Body of pancreas (tissue), 4 donors: ENCODE results near the gene SLC48A1. TPM values are rescaled to one million over a fixed set of nuclear protein-coding genes. Genes with fewer than 3 reads are reported as not detected.

ENCODE experiments used
- ATAC-seq: fragments of 150-250 bp; one replicate; pipeline ENCODE4 v1.9.1; 2016
- DNase-seq, 4 donors: peaks; one replicate each; pipeline ENCODE4 v3.0.0-alpha.2; 2019
- H3K27ac ChIP-seq, 4 donors: fragments of 200-600 bp; sonication (generic); 1 replicate in 3 of 4; 2 replicates in 1 of 4; pipeline versions ENCODE4 v1.5.1 to v1.6.1; 2016 to 2019; ENCODE audit warnings: mild to moderate bottlenecking in 1 of 4, mixed read lengths in 1 of 4, moderate library complexity in 1 of 4
- H3K27me3 ChIP-seq, 2 donors: fragments of 200-600 bp; sonication (generic); one replicate each; pipeline ENCODE4 v1.6.0; 2016; ENCODE audit warnings: mild to moderate bottlenecking in 1 of 2
- H3K36me3 ChIP-seq, 2 donors: fragments of 200-600 bp; sonication (generic); replicated peaks in 1 of 2; 2 replicates each; pipeline ENCODE4 v1.5.1; 2016; ENCODE audit warnings: low read depth in 2 of 2; ENCODE audit not compliant: insufficient read depth in 1 of 2
- H3K4me1 ChIP-seq: fragments of 200-600 bp; sonication (generic); one replicate; pipeline ENCODE4 v1.6.0; 2016
- H3K4me3 ChIP-seq, 2 donors: fragments of 200-600 bp; sonication (generic); 1 replicate in 1 of 2; 2 replicates in 1 of 2; pipeline ENCODE4 v1.5.1; 2016 to 2019
- H3K9me3 ChIP-seq, 3 donors: fragments of 200-600 bp; sonication (generic); 1 replicate in 2 of 3; 2 replicates in 1 of 3; pipeline ENCODE4 v1.5.1; 2016
- POLR2A ChIP-seq, 3 donors: fragments of 450-650 bp; IDR thresholded peaks; one replicate each; pipeline ENCODE4 v1.6.1; 2016; ENCODE audit warnings: antibody characterized with exemption in 3 of 3, mild to moderate bottlenecking in 2 of 3
- WGBS, 2 donors: methylation state at CpG; one replicate each; pipeline ENCODE4 v1.1.5; 2017; 5-methylcytosine and 5-hydroxymethylcytosine counted together
- intact Hi-C: fragments of 100-400 bp; cut with DNase I; formaldehyde crosslinking; loops from one replicate; pipeline ENCODE4 v1.15.1; 2023
- total RNA-seq, 2 donors: library from RNA; depleted of rRNA; stranded (reverse); fragments of >200 nt; gene quantifications; one replicate each; pipeline ENCODE4 v1.1.0, GENCODE V29; 2016
- TF ChIP-seq, protein P1 (sequence below), 7 experiments: fragments of 450-650 bp in 4 of 7; fragments of 200-600 bp in 3 of 7; sonication (generic) in 3 of 7; IDR thresholded peaks; one replicate each; pipeline ENCODE4 v1.5.1; 2016 to 2019; ENCODE audit warnings: antibody characterized with exemption in 7 of 7

SLC48A1 gene
- total RNA-seq, 2 donors from 2014 or later, result 12.7 to 22.1 TPM

DNA sequence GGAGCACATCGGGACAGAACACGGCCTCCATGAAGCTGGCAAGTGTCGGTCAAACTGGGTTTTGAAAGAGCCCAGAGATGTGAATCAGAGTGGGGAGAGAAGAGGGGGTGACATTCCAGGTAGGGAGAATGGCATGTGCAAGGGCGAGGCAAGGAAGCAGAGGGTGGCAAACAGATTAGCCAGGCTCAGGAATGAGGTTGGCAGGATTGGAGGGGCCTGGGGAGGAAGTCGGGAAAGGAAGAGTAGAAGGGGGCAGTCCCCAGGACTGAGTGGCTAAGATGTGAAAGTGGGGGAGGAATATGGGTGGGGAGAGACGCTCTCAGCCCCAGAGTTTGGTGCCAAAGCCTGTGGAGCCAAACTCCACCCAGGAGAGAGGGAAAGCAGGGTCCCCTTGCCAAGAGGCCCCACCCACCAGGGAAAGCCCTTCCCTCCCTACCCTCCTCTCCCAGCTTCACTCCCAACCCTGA lies 52.2 kb downstream of the SLC48A1 start:
- intact Hi-C loops, result no loop called here
- DNase-seq, result peak in 2 of 4 donors; percentile 63 to 64

DNA sequence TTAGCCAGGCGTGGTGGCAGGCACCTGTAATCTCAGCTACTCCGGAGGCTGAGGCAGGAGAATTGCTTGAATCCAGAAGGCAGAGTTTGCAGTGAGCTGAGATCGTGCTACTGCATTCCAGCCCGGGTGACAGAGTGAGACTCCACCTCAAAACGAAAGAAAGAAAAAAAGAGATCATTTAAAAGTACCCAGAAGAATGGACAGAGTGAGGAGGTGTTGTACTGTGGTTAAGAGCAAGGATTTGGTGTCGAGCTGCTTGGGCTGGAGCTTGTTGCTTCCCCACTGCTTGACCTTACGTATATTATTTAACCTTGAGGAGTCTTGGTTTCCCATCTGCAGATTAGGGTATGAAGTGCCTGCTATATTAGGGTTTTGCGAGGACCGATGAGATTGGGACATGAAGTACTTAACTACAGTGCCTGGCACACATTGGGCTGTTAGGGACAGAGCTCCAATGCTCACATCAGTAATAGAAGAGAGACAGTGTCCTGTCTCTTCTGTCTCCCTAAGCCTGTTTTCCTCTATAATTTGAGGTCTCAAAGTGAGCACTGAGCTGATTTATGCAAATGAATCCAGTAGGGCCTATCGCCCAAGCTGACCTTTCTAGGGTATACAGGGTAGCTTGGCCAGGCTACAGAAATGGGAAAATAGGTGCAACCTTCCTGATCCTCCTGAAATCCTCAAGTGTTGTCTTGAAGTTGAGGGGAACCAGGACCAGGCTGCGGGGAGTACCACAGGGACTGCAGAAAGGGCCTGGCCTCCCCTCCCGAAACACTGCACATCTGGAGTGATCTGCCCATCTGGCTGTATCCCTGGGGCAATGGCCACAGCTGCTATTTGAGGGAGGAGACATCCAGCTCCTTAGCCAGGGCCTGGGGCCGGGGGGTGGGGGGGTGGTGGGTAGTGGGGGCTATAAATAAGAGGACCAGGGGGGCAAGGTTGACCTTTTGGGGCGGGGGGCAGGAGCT lies 55.3 kb downstream of the SLC48A1 start:
- WGBS, 2 donors, result 79 to 80% methylated on average over 12 to 14 of the region's 14 CpGs
- DNase-seq, result no peak
- Histone ChIP-seq H3K4me3 (no peak overlapping the region), H3K27me3 (no peaks in the 10 kb centered on the region), H3K27ac (peak overlapping the region; percentile 31 to 51 (median 34)), H3K9me3 (no peaks in the 10 kb centered on the region), H3K36me3 (no peaks in the 10 kb centered on the region), H3K4me1 (peaks cover 26% of the 10 kb centered on the region)
- intact Hi-C loops, result no loop called here
- TF ChIP-seq, protein P1, sequence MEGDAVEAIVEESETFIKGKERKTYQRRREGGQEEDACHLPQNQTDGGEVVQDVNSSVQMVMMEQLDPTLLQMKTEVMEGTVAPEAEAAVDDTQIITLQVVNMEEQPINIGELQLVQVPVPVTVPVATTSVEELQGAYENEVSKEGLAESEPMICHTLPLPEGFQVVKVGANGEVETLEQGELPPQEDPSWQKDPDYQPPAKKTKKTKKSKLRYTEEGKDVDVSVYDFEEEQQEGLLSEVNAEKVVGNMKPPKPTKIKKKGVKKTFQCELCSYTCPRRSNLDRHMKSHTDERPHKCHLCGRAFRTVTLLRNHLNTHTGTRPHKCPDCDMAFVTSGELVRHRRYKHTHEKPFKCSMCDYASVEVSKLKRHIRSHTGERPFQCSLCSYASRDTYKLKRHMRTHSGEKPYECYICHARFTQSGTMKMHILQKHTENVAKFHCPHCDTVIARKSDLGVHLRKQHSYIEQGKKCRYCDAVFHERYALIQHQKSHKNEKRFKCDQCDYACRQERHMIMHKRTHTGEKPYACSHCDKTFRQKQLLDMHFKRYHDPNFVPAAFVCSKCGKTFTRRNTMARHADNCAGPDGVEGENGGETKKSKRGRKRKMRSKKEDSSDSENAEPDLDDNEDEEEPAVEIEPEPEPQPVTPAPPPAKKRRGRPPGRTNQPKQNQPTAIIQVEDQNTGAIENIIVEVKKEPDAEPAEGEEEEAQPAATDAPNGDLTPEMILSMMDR (IDR thresholded peaks at IDR 0.05), result no peak
- TF ChIP-seq POLR2A (IDR thresholded peaks at IDR 0.05), result no peak
- ATAC-seq, result no peak

More for the DNA sequence above, 52.2 kb downstream of the SLC48A1 start:
- Histone ChIP-seq H3K9me3 (no peaks in the 10 kb centered on the region), H3K36me3 (no peaks in the 10 kb centered on the region), H3K27ac (peak overlapping the region; percentile 43 to 73 (median 55)), H3K4me3 (no peak overlapping the region), H3K4me1 (peaks cover 43% of the 10 kb centered on the region), H3K27me3 (no peaks in the 10 kb centered on the region)
- peak; percentile 34 for ATAC-seq
- 57 to 70% methylated on average over 6 of the region's 6 CpGs for WGBS, 2 donors
- TF ChIP-seq, protein P1 (IDR thresholded peaks at IDR 0.05), result no peak
- TF ChIP-seq POLR2A (IDR thresholded peaks at IDR 0.05), result peak in 1 of 3 donors; percentile 16

DNA sequence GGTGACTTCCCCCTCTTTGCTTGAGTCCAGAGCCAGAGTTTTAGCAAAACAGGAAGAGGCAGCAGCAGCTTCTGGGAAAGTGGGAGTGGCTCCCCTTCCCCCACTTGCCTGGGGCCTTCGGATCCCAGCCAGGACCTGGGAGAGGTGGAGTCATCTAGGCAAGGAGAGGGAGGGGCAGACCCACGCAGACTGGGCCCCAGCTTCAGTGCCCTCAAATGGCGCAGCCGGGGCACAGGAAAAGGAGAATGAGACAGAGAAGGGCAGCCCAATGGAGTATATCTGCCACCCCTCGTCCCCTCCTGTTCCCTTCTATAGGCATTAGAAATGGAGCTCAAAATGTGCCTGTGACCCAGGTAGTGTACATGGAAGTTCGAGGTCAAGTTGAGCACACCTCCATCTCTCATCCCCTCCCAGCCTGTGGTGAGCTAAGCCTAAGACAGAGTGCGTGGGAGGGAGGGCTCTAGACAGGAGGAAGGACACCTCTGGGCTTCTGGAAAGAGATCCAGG lies 56.0 kb downstream of the SLC48A1 start:
- H3K4me3 ChIP-seq, result no peak overlapping the region
- DNase-seq (peak; percentile 54 to 77 (median 66)), ATAC-seq (peak; percentile 73)
- intact Hi-C loops, result no loop called here
- H3K36me3 ChIP-seq, result no peaks in the 10 kb centered on the region
- H3K9me3 ChIP-seq, result no peaks in the 10 kb centered on the region
- TF ChIP-seq POLR2A (IDR thresholded peaks at IDR 0.05), result peak in 2 of 3 donors; percentile 28 to 43
- TF ChIP-seq, protein P1 (IDR thresholded peaks at IDR 0.05), result no peak
- peak overlapping the region; percentile 34 to 69 (median 42) for H3K27ac ChIP-seq
- no peaks in the 10 kb centered on the region for H3K27me3 ChIP-seq
- WGBS, 2 donors, result 32 to 43% methylated on average over 7 of the region's 7 CpGs
- H3K4me1 ChIP-seq, result peaks cover 26% of the 10 kb centered on the region

DNA sequence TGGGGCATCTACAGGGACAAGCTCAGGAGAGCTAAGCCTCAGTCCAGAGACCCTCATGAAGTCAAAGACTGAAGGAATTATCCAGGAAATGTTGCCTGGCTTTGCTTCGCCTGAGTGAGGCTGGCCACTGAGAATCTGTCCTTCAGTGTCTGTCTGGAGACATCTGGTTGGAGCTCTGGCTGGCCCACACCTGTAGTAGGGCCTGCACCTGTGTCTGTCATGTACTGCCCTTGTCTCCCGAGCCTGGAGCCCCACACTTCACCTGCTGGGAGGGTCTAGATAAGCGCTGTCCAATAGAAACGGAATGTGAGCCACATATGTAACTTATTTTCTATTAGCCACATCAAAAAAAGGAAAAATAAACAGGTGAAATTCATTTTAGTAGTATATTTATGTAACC lies 56.5 kb downstream of the SLC48A1 start:
- peaks cover 24% of the 10 kb centered on the region for H3K4me1 ChIP-seq
- no peaks in the 10 kb centered on the region for H3K27me3 ChIP-seq
- H3K27ac ChIP-seq, result peak overlapping the region in 3 of 4 donors; percentile 34 to 69 (median 51)
- intact Hi-C loops, result no loop called here
- no peak for ATAC-seq
- no peak overlapping the region for H3K4me3 ChIP-seq
- no peak for TF ChIP-seq POLR2A (IDR thresholded peaks at IDR 0.05)
- TF ChIP-seq, protein P1 (IDR thresholded peaks at IDR 0.05), result no peak
- no peaks in the 10 kb centered on the region for H3K36me3 ChIP-seq
- no peaks in the 10 kb centered on the region for H3K9me3 ChIP-seq
- DNase-seq, result no peak
- WGBS, 2 donors, result 45 to 59% methylated on average over 4 of the region's 4 CpGs

Other genes with a start within 250 kb of the SLC48A1 start
- gene RPAP3, start 67.2 kb upstream of the SLC48A1 start, total RNA-seq, result 1 to 10 TPM; 6.0 to 6.9 TPM
- not detected for gene ENDOU, start 47.7 kb upstream of the SLC48A1 start, total RNA-seq
- gene RAPGEF3, start 14.4 kb upstream of the SLC48A1 start, total RNA-seq, result 10 to 100 TPM; 11.9 to 23.4 TPM
- gene HDAC7, start 46.7 kb downstream of the SLC48A1 start, total RNA-seq, result 10 to 100 TPM; 26.2 to 26.7 TPM
- gene VDR, start 131.8 kb downstream of the SLC48A1 start, total RNA-seq, result 1 to 10 TPM; 1.3 to 3.1 TPM
- 10 to 100 TPM; 38.2 to 47.0 TPM for gene TMEM106C, start 190.4 kb downstream of the SLC48A1 start, total RNA-seq
- not detected for gene COL2A1, start 231.2 kb downstream of the SLC48A1 start, total RNA-seq